Measurements from ENCODE around the gene COTL1. TPM values are rescaled to one million over a fixed set of nuclear protein-coding genes. Genes with fewer than 3 reads are reported as not detected.
"Not testable (repeated sequence)": the region's sequence is repeated elsewhere in the genome, so short reads cannot be mapped to it uniquely, and the experiment has no call there.

Gene COTL1
- total and polyA plus RNA-seq, 9 of the 15 experiments (the other 6 are each of a cell fraction or from before 2014, with no cell fraction given): 27.7 to 185 (median 72.5) TPM

DNA sequence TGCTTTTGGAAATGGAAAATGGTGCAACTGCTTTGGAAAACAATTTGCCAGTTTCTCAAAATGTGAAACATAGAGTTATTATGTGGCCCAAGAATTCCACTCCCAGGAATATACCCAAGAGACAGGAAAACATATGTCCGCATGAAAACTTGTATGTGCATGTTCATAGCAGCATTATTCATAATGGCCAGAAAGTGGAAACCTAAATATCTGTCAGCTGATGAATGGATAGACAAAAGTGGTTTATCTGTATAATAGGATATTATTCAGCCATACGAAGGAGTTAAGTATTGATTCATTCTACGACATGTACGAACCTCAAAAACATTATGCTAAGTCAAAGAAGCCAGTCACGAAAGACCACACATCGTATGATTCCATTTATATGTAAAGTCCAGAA is 7.7 kb upstream of the COTL1 start:
- DNase-seq (ENCODE audit: extremely low read depth in 1 of 4, low spot score in 3 of 4) (no peak), ATAC-seq (no peak), FAIRE-seq (no peak)
- TF ChIP-seq PRPF4 (IDR thresholded peaks at IDR 0.05; ENCODE audit: insufficient read depth, low read depth, low read length, poor library complexity, severe bottlenecking): no peak
- ChIA-PET POLR2A (interaction anchor here (0.6 to 0.7 kb wide), 3 partner anchors 37 to 671 kb away, joined by 3 read pairs; no protein-coding TSS in a partner anchor), CTCF (ENCODE audit: low intra/inter-chr PET ratio) (interaction anchor here (0.6 to 4.7 kb wide), 2 partner anchors 102 to 113 kb away, joined by 3 to 89 read pairs; no protein-coding TSS in a partner anchor)
- intact Hi-C loops (cut with micrococcal nuclease) (loop anchor here (10.0 kb wide), 1 partner anchor 459 kb away; no protein-coding TSS in a partner anchor), in situ Hi-C loops (cut with MboI) (no loop called here)
- BruUV-seq (replicated peaks): no TSS peak
- H4K20me1 ChIP-seq (replicated peaks; ENCODE audit: control insufficient read depth, insufficient read depth, low read length): no peaks in the 10 kb centered on the region
- H3K27me3 ChIP-seq (ENCODE audit: control insufficient read depth in 2 of 2, insufficient read depth in 2 of 2, low read length in 2 of 2): peaks cover 3 to 4% of the 10 kb centered on the region in 2 experiments; a peak in 2 of 5 replicates
- no peak overlapping the region for H3K4me3 ChIP-seq
- no peaks in the 10 kb centered on the region for H3K9me3 ChIP-seq (replicated peaks; ENCODE audit: control insufficient read depth, insufficient read depth, low read depth, low read length)
- no peaks in the 10 kb centered on the region for H3K79me2 ChIP-seq (ENCODE audit: control insufficient read depth, insufficient read depth, low read length)
- H3K4me2 ChIP-seq (ENCODE audit: insufficient read depth, low read length): no peak overlapping the region
- no peaks in the 10 kb centered on the region for H3K9me1 ChIP-seq (ENCODE audit: control insufficient read depth, insufficient read depth, low read length)
- no peak overlapping the region for H2AFZ ChIP-seq (ENCODE audit: low read depth, low read length)
- no peaks in the 10 kb centered on the region; a peak in 1 of 5 replicates for H3K4me1 ChIP-seq (replicated peaks in 1 of 2; ENCODE audit: control insufficient read depth in 2 of 2, insufficient read depth in 2 of 2, low read length in 2 of 2)
- H3K27ac ChIP-seq (ENCODE audit: extremely low read depth, low read depth, low read length): no peak overlapping the region
- H3K36me3 ChIP-seq (ENCODE audit: control insufficient read depth, insufficient read depth, low read length): no peaks in the 10 kb centered on the region
- WGBS (ENCODE audit: insufficient coverage, low coverage, missing lambda C conversion rate): 49% methylated on average over 6 of the region's 6 CpGs
- no peak overlapping the region for H3K9ac ChIP-seq (ENCODE audit: insufficient read depth in 1 of 2, low read depth in 2 of 2, low read length in 2 of 2)

GRCh38 chr16:84620913-84621312 is 3.0 kb upstream of the COTL1 start:
- in situ Hi-C loops (cut with MboI) (loop anchor here (5.0 kb wide), 3 partner anchors 106 to 351 kb away; no protein-coding TSS in a partner anchor), intact Hi-C loops (cut with micrococcal nuclease) (loop anchor here (5.0 to 10.0 kb wide), 2 partner anchors 351 to 464 kb away; no protein-coding TSS in a partner anchor)
- H3K9me3 ChIP-seq (replicated peaks; ENCODE audit: control insufficient read depth, insufficient read depth, low read depth, low read length); H3K4me3 ChIP-seq; H3K36me3 ChIP-seq (ENCODE audit: control insufficient read depth, insufficient read depth, low read length); H4K20me1 ChIP-seq (replicated peaks; ENCODE audit: control insufficient read depth, insufficient read depth, low read length); H2AFZ ChIP-seq (ENCODE audit: low read depth, low read length); ATAC-seq; BruUV-seq (replicated peaks); H3K9me1 ChIP-seq (ENCODE audit: control insufficient read depth, insufficient read depth, low read length); FAIRE-seq; H3K4me2 ChIP-seq (ENCODE audit: insufficient read depth, low read length); H3K27ac ChIP-seq (ENCODE audit: extremely low read depth, low read depth, low read length); DNase-seq (ENCODE audit: extremely low read depth in 1 of 4, low spot score in 3 of 4); H3K27me3 ChIP-seq (ENCODE audit: control insufficient read depth in 2 of 2, insufficient read depth in 2 of 2, low read length in 2 of 2); H3K9ac ChIP-seq (ENCODE audit: insufficient read depth in 1 of 2, low read depth in 2 of 2, low read length in 2 of 2): not testable (repeated sequence)
- peaks cover 16% of the 10 kb centered on the region for H3K79me2 ChIP-seq (ENCODE audit: control insufficient read depth, insufficient read depth, low read length)
- H3K4me1 ChIP-seq (replicated peaks in 1 of 2; ENCODE audit: control insufficient read depth in 2 of 2, insufficient read depth in 2 of 2, low read length in 2 of 2): peaks cover 18 to 24% of the 10 kb centered on the region in 2 experiments; a peak in 4 of 5 replicates
- ChIA-PET POLR2A (interaction anchor here (1.2 kb wide), 1 partner anchor 13 kb away, joined by 6 read pairs; no protein-coding TSS in a partner anchor), CTCF (ENCODE audit: low intra/inter-chr PET ratio) (interaction anchor here (1.1 to 6.3 kb wide), 3 partner anchors 105 to 349 kb away, joined by 4 to 120 read pairs (median 24); no protein-coding TSS in a partner anchor)
- 25% methylated on average over 10 of the region's 10 CpGs for WGBS (ENCODE audit: insufficient coverage, low coverage, missing lambda C conversion rate)
- TF ChIP-seq BHLHE40 (IDR thresholded peaks at IDR 0.05; ENCODE audit: low read length) (peak; percentile 56), KDM1A (IDR thresholded peaks at IDR 0.05) (peak; percentile 35 to 55; a peak in 2 of 4 replicates)

All from K562 (cell line).